Activated naive CD8-positive, alpha-beta T cell treated with anti-CD3 and anti-CD28 coated beads for 36 hours (primary cell): Measurements from ENCODE around the gene SYNPO2. TPM values are rescaled to one million over a fixed set of nuclear protein-coding genes. Genes with fewer than 3 reads are reported as not detected.
"Not testable (repeated sequence)": the region's sequence is repeated elsewhere in the genome, so short reads cannot be mapped to it uniquely, and the experiment has no call there.

Experiments used
- DNase-seq: peaks from one replicate; pipeline ENCODE4 v3.0.0; 2021
- H3K27ac Mint-ChIP-seq: one replicate; pipeline ENCODE4 v1.8.0; 2022; ENCODE audit warnings: mild to moderate bottlenecking, moderate library complexity, mixed read lengths
- H3K27me3 Mint-ChIP-seq: one replicate; pipeline ENCODE4 v1.8.0; 2022; ENCODE audit warnings: mild to moderate bottlenecking, mixed read lengths
- H3K36me3 Mint-ChIP-seq: one replicate; pipeline ENCODE4 v1.8.0; 2021; ENCODE audit warnings: mild to moderate bottlenecking, mixed read lengths
- H3K4me1 Mint-ChIP-seq: one replicate; pipeline ENCODE4 v1.8.0; 2021; ENCODE audit warnings: mixed read lengths
- H3K4me3 Mint-ChIP-seq: one replicate; pipeline ENCODE4 v1.8.0; 2022; ENCODE audit warnings: mild to moderate bottlenecking, moderate library complexity, mixed read lengths
- H3K9me3 Mint-ChIP-seq: one replicate; pipeline ENCODE4 v1.8.0; 2022; ENCODE audit warnings: mixed read lengths
- total RNA-seq, 2 experiments: library from RNA; stranded (reverse); gene quantifications; one replicate each; pipeline ENCODE4 v1.2.3, GENCODE V29; 2021

Gene SYNPO2
- total RNA-seq, 2 experiments from 2014 or later, result 0.26 to 0.33 TPM

DNA sequence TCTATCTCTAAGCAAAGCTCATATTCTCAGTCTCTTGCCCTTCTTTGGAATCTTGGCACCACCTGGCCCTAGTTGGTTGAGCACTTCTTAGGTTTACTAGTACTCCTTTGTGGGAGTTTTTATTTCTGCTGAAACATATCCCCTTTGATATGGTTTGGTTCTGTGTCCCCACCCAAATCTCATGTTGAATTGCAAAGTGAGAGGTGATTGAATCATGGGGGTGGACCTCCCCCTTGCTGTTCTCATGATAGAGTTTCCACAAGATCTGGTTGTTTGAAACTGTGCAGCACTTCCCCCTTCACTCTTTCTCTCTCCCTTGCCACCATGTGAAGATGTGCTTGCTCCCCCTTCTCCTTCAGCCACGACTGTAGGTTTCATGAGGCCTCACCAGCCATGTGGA, 22.2 kb upstream of the SYNPO2 start:
- Mint-ChIP-seq H3K27ac (no peak overlapping the region), H3K36me3 (no peaks in the 10 kb centered on the region), H3K4me1 (peaks cover 3% of the 10 kb centered on the region), H3K4me3 (no peak overlapping the region), H3K27me3 (no peaks in the 10 kb centered on the region), H3K9me3 (no peaks in the 10 kb centered on the region)
- no peak for DNase-seq

DNA sequence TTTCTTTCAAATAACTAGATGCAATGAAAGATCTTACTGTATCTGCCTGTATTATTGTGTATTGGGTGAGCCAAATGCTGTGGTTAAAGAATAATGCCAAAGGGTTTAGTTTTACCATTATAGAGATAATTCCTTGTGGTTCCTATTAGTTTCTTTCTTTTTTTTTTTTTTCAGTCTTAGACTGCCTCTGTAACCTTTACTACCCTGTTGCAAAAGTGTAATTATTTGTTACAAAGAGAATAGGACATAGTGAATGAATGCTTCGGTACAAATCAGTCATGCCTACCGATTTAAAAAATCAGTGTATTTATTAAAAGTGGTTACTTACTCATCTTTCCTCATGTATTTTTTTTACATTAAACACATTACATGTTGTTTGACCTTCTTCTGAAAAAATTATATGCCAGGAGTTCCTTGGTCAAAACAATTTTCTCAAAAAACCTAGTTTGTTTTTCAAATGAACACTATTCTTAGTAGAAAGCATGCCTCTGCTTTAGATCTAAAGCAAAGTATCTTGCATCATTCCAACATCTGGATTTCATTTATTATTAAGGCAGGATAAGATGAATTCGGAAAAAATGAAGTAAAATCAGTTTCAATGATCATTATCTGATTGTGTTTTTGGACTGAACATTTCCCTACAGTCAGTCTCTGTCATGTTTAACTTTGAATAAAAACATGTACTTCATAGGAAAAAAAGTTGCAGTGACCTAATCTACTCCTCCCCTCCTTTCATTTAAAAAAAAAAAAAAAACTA, 21.2 kb upstream of the SYNPO2 start:
- no peaks in the 10 kb centered on the region for H3K36me3 Mint-ChIP-seq
- H3K27me3 Mint-ChIP-seq, result no peaks in the 10 kb centered on the region
- no peak overlapping the region for H3K27ac Mint-ChIP-seq
- peaks cover 3% of the 10 kb centered on the region for H3K4me1 Mint-ChIP-seq
- no peak overlapping the region for H3K4me3 Mint-ChIP-seq
- no peaks in the 10 kb centered on the region for H3K9me3 Mint-ChIP-seq
- no peak for DNase-seq

DNA sequence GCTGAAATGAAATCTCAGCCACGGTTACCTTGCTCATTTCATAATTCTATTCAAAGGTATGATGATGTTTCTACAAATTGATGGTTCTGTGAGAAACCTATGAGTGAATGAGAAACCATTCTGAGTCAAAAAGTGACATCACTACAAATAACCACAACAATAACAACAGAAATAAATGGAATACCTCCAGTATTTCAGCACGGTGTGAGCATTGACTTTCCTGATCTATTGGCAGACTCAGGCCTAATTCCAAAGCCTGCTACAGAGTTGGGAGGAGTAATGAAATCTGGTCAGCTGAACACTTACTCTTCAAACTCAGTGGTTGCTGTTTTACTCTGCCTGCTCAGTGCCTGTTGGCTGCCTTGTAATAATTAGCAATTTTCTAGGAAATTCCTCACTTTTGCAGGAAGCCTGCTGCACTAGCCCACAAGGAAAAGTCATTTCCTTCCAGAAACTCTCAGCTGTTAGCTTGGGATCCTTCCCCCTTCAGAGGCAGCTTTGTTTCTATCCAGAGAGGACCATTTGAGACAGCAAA, 18.8 kb upstream of the SYNPO2 start:
- no peak overlapping the region for H3K4me3 Mint-ChIP-seq
- H3K27ac Mint-ChIP-seq, result no peak overlapping the region

DNA sequence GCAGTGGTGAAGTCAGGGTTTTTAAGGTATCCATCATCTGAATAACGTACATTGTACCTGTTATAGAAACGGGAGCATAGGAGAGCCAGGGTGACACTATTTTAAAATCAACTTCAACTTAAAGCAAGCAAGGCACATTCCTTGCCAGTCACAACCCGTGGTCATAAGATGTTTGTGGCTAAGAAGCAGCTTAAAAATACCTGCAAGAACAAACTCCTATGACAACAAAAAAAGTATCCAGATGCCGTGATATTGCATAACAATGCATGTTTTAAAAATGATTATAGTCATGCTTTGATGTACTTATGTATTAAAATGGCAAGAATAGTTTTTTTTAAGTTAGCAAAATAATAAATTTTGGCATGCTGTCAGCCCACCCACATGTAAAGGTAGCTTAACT, 16.5 kb upstream of the SYNPO2 start:
- Mint-ChIP-seq H3K9me3 (no peaks in the 10 kb centered on the region), H3K4me1 (no peaks in the 10 kb centered on the region), H3K27ac (no peak overlapping the region), H3K27me3 (peaks cover 4% of the 10 kb centered on the region), H3K4me3 (no peak overlapping the region), H3K36me3 (no peaks in the 10 kb centered on the region)
- DNase-seq, result no peak

More for the DNA sequence above, 18.8 kb upstream of the SYNPO2 start:
- H3K27me3 Mint-ChIP-seq, result peaks cover 2% of the 10 kb centered on the region
- no peaks in the 10 kb centered on the region for H3K36me3 Mint-ChIP-seq
- peaks cover 3% of the 10 kb centered on the region for H3K4me1 Mint-ChIP-seq
- DNase-seq, result no peak
- H3K9me3 Mint-ChIP-seq, result no peaks in the 10 kb centered on the region

DNA sequence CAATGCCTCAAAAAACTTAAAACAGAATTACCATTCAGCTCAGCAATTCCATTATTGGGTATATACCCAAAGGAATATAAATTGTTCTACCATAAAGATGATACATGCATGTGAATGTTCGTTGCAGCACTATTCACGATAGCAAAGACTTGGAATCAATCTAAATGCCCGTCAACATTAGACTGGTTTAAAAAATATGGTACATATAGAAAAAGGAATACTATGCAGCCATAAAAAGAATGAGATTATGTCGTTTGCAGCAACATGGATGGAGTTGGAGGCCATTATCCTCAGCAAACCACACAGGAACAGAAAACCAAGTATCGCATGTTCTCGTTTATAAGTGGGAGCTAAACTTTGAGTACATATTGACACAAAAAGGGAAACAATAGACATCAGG, 10.9 kb upstream of the SYNPO2 start:
- no peak for DNase-seq
- Mint-ChIP-seq H3K4me1 (no peaks in the 10 kb centered on the region), H3K4me3 (no peak overlapping the region), H3K9me3 (peaks cover 4% of the 10 kb centered on the region), H3K27ac (no peak overlapping the region), H3K27me3 (peaks cover 4% of the 10 kb centered on the region), H3K36me3 (no peaks in the 10 kb centered on the region)

DNA sequence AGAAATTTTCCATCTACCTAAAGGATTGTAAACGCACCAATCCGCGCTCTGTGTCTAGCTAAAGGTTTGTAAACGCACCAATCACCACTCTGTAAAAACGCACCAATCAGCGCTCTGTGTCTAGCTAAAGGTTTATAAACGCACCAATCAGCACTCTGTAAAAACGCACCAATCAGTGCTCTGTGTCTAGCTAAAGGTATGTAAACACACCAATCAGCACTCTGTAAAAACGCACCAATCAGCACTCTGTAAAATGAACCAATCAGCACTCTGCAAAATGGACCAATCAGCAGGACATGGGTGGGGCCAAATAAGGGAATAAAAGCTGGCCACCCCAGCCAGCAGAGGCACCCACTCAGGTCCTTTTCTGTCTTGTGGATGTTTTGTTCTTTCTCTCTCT, 10.1 kb upstream of the SYNPO2 start:
- not testable (repeated sequence) for H3K4me3 Mint-ChIP-seq, H3K36me3 Mint-ChIP-seq, H3K4me1 Mint-ChIP-seq, H3K9me3 Mint-ChIP-seq, H3K27ac Mint-ChIP-seq, H3K27me3 Mint-ChIP-seq, DNase-seq

DNA sequence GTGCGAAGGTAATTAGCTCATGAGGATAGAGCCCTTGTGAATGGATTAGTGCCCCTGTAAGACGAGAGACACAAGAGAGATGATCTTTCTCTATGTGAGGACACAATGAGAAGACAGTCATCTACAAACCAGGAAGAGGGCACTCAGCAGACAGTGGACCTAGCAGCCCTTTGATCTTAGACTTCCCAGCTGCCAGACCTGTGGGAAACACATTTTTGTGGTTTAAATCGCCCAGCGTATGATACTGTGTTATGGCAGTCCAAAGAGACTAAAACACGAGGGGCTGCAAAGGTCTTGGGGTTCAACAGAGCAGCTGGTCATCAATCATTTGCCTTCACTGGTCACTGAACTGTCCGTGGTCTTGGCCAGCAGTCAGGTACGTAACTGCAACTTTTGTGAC, 9.2 kb upstream of the SYNPO2 start:
- peaks cover 4% of the 10 kb centered on the region for H3K9me3 Mint-ChIP-seq
- no peak overlapping the region for H3K4me3 Mint-ChIP-seq

DNA sequence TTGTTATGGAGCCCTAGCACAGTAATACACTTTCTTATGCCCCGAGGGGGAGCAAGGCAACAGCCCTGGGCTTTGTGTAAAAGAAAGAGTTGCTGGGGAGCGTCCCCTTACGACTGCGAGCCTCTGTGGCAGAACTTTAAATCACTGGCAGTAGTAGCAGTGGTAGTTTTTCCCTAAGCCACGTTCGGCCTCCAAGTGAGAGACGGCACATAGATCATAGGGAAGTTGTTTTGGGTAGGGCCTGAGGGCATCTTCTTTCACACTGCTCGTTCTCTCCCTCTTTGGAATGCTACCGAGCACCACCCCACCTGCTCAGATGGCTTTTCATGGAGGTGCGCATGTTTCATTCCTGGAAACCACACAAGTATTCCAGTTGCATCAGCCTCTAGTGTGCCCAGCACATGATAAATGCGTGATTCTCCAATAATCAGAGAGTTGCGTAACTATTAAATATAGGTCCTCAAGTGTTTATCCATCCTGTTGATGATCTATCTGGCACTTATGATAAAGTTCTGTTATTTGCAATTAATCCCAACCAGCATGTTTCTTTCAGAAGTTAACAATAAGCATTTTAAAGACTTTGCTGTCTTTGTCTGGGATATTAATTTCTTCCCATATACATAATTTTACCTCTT, 7.0 kb upstream of the SYNPO2 start:
- no peak overlapping the region for H3K4me3 Mint-ChIP-seq
- no peaks in the 10 kb centered on the region for H3K36me3 Mint-ChIP-seq
- no peak overlapping the region for H3K27ac Mint-ChIP-seq
- peaks cover 3% of the 10 kb centered on the region for H3K27me3 Mint-ChIP-seq
- peaks cover 4% of the 10 kb centered on the region for H3K9me3 Mint-ChIP-seq
- DNase-seq, result no peak
- H3K4me1 Mint-ChIP-seq, result peaks cover 3% of the 10 kb centered on the region

More for the DNA sequence above, 9.2 kb upstream of the SYNPO2 start:
- Mint-ChIP-seq H3K27me3 (peaks cover 7% of the 10 kb centered on the region), H3K4me1 (peaks cover 3% of the 10 kb centered on the region), H3K27ac (no peak overlapping the region), H3K36me3 (no peaks in the 10 kb centered on the region)
- DNase-seq, result no peak

DNA sequence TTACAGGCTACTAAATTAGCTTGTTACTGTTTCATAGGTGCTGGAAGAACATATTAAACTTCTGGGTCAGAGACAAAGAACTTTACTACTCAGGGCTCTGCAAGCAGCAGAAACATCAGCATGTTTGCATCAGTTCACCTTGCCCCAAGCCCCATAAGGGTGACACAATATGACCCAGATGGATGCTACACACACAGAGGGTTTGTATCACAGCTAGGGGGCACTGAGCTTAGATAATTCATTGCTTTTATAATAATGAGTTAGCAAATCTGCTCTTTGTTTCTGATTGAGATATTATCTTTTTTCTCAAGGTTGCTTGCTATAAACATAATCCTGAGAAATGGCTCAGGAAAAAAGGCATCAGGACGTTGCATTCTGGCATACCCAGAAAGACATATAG, 4.8 kb upstream of the SYNPO2 start:
- no peaks in the 10 kb centered on the region for H3K9me3 Mint-ChIP-seq
- H3K27me3 Mint-ChIP-seq, result peaks cover 22% of the 10 kb centered on the region
- no peak overlapping the region for H3K27ac Mint-ChIP-seq
- H3K4me1 Mint-ChIP-seq, result peaks cover 9% of the 10 kb centered on the region
- H3K36me3 Mint-ChIP-seq, result no peaks in the 10 kb centered on the region
- DNase-seq, result no peak
- no peak overlapping the region for H3K4me3 Mint-ChIP-seq

DNA sequence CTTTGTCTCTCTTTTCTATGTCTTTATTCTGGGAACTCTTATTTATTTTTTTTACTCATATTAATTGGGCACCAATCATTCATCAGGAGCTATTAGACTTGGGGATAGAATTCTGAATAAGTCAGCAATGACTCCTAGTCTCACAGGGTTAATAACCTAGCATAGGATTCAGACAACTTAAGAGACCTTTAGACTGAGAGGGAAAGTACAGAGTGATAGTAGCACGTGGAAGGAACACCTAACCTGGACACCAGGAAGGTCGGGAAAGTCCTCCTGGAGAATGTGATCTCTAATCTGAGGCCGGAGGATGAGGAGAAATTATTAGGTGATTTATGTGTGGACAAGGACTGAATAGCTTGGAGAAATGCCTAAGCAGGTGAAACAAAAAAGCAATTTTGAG, 3.9 kb upstream of the SYNPO2 start:
- Mint-ChIP-seq H3K36me3 (no peaks in the 10 kb centered on the region), H3K27me3 (peaks cover 30% of the 10 kb centered on the region), H3K4me1 (peaks cover 14% of the 10 kb centered on the region), H3K4me3 (no peak overlapping the region), H3K27ac (no peak overlapping the region), H3K9me3 (no peaks in the 10 kb centered on the region)
- DNase-seq, result no peak

DNA sequence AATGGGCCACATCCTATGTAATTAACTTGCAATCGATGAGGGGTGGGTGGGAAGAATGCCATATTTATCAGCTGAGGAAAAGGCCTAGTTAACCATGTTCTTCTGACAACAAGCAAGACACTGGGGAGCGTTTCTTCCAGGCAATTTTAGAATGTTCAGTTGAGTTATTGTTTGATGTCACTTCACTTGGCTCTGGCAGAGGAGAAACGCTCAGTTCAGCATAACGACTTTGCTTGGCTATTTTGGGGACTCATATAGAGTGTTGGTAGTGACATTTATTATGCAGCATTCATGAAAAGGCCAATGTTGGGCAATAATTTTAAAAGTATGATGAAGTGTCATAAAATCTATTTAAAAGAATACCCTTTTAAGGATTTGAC, 648 bp downstream of the SYNPO2 start:
- Mint-ChIP-seq H3K27ac (no peak overlapping the region), H3K36me3 (no peaks in the 10 kb centered on the region), H3K27me3 (peaks cover 48% of the 10 kb centered on the region), H3K9me3 (no peaks in the 10 kb centered on the region), H3K4me1 (peaks cover 16% of the 10 kb centered on the region), H3K4me3 (peak overlapping the region; percentile 75)
- no peak for DNase-seq

DNA sequence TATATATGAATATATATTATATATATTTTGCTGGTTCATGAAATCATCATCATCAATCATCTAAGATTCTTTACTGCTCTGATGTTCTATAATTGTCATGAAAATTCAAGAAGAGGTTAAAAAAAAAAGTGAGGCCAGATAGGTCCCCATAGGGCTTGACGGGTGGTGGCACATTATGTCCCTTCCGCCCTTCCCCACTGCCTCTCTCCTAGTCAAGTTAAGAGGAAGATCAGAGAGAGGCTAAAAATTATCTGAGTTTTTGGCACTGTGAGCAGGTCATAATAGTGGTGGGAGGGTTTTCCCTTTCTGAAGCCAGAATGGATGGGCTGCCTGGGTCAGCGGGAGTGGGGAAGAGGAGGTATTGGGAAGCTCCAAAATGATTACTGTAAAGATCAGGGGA, 5.4 kb downstream of the SYNPO2 start:
- Mint-ChIP-seq H3K27ac (no peak overlapping the region), H3K9me3 (no peaks in the 10 kb centered on the region), H3K4me1 (peaks cover 11% of the 10 kb centered on the region), H3K27me3 (peaks cover 30% of the 10 kb centered on the region), H3K4me3 (no peak overlapping the region), H3K36me3 (no peaks in the 10 kb centered on the region)
- no peak for DNase-seq

DNA sequence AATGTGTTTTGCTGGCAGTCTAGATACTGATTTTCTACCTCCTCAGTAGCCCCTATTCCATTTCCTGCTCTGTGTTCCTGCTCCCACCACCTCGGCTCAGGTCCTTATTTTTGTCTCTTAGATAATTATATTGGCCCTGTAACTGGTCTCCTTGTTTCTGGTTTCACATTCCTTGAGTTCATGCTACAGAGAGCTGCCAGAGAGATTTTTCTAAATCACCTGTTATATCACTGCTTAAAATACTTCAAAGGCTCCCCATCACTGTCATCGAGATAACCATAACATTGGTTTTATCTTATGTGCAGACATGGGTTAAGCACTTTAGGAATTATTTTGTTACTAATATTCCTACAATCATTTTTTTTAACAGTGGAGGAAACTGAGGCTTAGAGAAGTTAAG, 9.6 kb downstream of the SYNPO2 start:
- no peaks in the 10 kb centered on the region for H3K36me3 Mint-ChIP-seq
- H3K9me3 Mint-ChIP-seq, result no peaks in the 10 kb centered on the region
- H3K4me1 Mint-ChIP-seq, result peaks cover 2% of the 10 kb centered on the region
- H3K4me3 Mint-ChIP-seq, result no peak overlapping the region
- H3K27ac Mint-ChIP-seq, result no peak overlapping the region
- peaks cover 11% of the 10 kb centered on the region for H3K27me3 Mint-ChIP-seq
- no peak for DNase-seq

DNA sequence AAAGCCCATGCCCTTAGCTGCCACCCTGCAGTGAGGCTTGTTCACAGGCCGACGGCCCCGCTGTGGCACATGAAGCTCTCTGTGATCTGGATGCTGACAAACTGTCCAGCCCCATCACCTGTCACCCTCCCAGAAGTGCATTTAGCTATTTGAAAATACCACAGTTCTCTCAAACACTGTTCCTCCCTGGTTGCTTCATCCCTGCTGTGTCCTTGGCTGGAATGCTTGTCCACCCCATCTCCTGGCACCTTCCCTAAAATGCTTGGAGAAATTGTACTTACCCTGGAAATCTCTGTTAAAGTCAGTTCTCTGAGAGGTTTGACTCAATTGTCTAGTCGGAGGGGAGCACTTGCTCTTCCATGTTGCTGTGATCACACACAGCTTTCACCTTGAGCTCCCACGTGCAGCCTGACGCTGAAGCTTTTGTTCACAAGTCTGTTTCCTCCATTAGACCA, 10.1 kb downstream of the SYNPO2 start:
- no peak overlapping the region for H3K27ac Mint-ChIP-seq
- peaks cover 2% of the 10 kb centered on the region for H3K4me1 Mint-ChIP-seq
- no peaks in the 10 kb centered on the region for H3K36me3 Mint-ChIP-seq
- DNase-seq, result no peak
- no peaks in the 10 kb centered on the region for H3K9me3 Mint-ChIP-seq
- H3K4me3 Mint-ChIP-seq, result no peak overlapping the region
- peaks cover 12% of the 10 kb centered on the region for H3K27me3 Mint-ChIP-seq

DNA sequence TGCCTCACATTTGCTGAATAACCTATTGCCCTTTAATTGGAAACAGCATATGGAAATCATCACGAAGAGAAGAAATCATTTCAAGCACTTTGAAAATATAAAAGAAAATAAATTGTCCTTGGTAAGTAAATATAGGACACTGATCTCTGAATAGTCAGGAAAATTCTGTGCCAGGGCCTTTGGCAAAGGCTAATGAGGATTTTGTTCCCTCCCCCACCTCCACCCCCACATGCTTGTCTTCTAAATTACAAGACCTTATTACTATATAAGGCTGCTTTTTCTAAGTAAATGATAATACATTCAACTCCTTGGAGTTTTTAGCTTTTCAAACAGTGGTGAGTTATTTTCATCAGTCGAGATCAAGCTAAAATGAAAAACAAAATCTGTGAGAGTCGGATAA, 15.8 kb downstream of the SYNPO2 start:
- H3K27ac Mint-ChIP-seq, result no peak overlapping the region
- DNase-seq, result no peak
- H3K4me1 Mint-ChIP-seq, result no peaks in the 10 kb centered on the region
- H3K4me3 Mint-ChIP-seq, result no peak overlapping the region
- H3K36me3 Mint-ChIP-seq, result no peaks in the 10 kb centered on the region
- no peaks in the 10 kb centered on the region for H3K9me3 Mint-ChIP-seq
- H3K27me3 Mint-ChIP-seq, result peaks cover 21% of the 10 kb centered on the region

DNA sequence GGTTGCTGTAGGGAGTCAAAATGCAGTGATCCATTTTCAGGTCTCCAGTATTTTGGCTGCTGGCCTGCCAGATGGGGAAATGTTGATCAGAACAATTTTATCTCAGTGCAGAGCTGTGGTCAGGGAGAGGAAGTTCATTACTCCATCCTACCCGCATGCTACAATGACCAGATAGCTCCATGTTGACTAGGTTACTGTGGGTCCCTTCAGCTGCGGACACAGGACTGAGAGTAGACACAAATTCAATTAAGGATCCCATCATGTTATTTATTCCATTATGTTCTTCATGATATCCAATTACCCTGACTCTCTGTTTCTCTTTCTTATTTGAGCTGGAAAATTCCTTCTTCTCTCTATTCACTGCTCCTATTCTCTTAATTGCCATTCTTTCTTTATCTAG, 16.3 kb downstream of the SYNPO2 start:
- Mint-ChIP-seq H3K27me3 (peaks cover 21% of the 10 kb centered on the region), H3K4me3 (no peak overlapping the region), H3K9me3 (no peaks in the 10 kb centered on the region), H3K36me3 (no peaks in the 10 kb centered on the region), H3K4me1 (no peaks in the 10 kb centered on the region), H3K27ac (no peak overlapping the region)
- DNase-seq, result no peak
